Cardiac septum (tissue), 1 donor: ENCODE results near the gene SUCO. TPM values are rescaled to one million over a fixed set of nuclear protein-coding genes. Genes with fewer than 3 reads are reported as not detected.
"Not testable (repeated sequence)": the region's sequence is repeated elsewhere in the genome, so short reads cannot be mapped to it uniquely, and the experiment has no call there.

ENCODE experiments used
- DNase-seq: peaks from one replicate; pipeline ENCODE4 v3.0.0-alpha.2; 2020; ENCODE audit warnings: low spot score
- intact Hi-C: fragments of 100-400 bp; cut with DNase I; formaldehyde crosslinking; loops from one replicate; pipeline ENCODE4 v1.14.0; 2022
- long read RNA-seq: library from polyadenylated mRNA; unstranded; transcript quantifications from one replicate; pipeline ENCODE4 v2.0.0, GENCODE V29; 2021
- total RNA-seq: library from RNA; stranded (reverse); fragmentation: NEBNext Ultra II Directional; extraction: Animal tissue kit (Norgen Biotek cat#: 25700); gene quantifications from one replicate; pipeline ENCODE4 v1.2.1, GENCODE V29; 2021
- donor health status: DM: no; HTN: no; CAD: no.

The SUCO gene, protein sequence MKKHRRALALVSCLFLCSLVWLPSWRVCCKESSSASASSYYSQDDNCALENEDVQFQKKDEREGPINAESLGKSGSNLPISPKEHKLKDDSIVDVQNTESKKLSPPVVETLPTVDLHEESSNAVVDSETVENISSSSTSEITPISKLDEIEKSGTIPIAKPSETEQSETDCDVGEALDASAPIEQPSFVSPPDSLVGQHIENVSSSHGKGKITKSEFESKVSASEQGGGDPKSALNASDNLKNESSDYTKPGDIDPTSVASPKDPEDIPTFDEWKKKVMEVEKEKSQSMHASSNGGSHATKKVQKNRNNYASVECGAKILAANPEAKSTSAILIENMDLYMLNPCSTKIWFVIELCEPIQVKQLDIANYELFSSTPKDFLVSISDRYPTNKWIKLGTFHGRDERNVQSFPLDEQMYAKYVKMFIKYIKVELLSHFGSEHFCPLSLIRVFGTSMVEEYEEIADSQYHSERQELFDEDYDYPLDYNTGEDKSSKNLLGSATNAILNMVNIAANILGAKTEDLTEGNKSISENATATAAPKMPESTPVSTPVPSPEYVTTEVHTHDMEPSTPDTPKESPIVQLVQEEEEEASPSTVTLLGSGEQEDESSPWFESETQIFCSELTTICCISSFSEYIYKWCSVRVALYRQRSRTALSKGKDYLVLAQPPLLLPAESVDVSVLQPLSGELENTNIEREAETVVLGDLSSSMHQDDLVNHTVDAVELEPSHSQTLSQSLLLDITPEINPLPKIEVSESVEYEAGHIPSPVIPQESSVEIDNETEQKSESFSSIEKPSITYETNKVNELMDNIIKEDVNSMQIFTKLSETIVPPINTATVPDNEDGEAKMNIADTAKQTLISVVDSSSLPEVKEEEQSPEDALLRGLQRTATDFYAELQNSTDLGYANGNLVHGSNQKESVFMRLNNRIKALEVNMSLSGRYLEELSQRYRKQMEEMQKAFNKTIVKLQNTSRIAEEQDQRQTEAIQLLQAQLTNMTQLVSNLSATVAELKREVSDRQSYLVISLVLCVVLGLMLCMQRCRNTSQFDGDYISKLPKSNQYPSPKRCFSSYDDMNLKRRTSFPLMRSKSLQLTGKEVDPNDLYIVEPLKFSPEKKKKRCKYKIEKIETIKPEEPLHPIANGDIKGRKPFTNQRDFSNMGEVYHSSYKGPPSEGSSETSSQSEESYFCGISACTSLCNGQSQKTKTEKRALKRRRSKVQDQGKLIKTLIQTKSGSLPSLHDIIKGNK (N-terminal part only)
- total RNA-seq, result 27.4 TPM
- long read RNA-seq, partial matches to known transcripts, result 3 of 13 reads
- long read RNA-seq, other reads (novel, unspliced or antisense), result 6 of 13 reads

DNA sequence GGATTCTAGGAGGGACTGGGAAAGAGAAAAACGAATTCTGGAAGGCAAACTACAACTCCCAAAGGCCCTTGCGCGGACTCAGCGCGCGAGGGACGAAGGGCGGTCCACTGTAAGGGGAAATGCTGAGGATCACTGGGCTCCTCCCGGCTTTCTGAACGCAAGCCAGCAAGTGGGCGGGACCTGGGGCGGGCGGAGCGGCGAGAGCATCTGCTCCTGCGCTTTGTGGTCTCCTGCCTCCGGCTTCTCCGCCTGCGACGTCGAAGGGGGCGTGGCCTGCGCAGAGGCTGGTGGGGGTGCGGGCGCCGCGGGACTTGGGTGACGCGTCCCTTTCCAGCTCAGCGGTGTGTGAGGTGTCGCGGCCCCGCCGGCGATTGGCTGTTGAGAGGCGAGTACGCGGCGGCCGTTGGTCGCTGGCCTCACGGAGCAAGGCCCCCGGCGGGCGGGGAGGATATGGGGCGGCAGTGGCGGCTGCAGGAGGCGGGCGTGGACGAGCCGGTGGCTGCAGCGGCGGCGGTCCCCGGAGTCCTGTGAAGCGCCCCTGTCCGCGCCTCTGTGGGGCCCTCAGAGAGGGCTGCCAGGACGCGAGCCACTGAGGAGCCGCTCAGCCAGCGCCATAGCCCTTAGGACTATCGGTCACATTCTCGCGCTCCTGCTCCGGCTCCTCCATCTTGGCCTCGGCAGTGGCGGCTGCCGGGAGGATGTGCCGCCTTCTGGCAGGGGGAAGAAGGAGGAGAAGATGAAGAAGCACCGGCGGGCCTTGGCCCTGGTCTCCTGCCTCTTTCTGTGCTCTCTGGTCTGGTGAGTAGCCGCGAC, at the start of gene SUCO:
Gene SUCO, plus strand, starts transcription at position 451 of the 813 bp plus-strand sequence. Its CDS starts 286 bp downstream, at position 737.
- intact Hi-C loops, result loop anchor here (2.0 kb wide), 1 partner anchor 88 kb away; the partner anchor contains the start of gene PIGC
- peak; percentile 100 for DNase-seq

DNA sequence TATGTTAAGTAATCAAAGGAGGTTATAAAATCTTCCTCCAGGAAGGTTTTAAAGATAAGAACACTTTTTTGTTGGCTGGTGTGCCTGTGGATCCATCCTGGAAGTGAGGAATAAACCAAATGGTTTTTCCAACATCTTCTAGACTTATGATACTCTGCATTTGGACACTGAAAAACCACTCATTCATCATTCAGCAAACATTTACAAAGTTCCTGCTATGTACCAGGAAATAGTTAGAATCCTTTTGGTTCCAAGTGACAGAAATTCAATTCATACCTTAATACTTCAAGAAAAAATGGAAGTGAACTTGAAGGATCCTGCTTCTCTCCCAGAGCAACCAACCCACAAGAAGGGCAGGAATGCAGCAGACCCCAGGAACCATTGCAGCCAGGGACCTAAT, 49.5 kb upstream of the SUCO start:
- intact Hi-C loops, result no loop called here
- DNase-seq, result no peak

DNA sequence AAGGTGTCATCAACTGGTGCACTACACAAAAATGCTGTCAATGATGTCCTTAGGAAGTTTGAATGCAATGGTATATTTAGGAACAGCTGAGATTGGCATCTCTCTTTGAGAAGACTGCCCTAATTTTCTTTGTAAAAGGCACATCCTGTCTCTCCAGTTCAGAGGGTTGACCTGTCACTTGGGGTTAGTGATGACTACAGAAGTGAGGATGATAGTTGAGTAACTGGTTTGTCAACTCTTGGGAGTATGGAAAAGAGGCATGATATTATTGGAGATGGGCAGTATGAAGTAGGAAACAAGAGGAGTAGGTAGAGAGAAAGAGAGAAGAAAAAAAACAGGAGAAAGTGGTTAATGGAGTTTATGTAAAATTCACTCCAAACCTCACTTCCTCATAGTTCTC, 48.7 kb upstream of the SUCO start:
- DNase-seq, result no peak
- intact Hi-C loops, result no loop called here

DNA sequence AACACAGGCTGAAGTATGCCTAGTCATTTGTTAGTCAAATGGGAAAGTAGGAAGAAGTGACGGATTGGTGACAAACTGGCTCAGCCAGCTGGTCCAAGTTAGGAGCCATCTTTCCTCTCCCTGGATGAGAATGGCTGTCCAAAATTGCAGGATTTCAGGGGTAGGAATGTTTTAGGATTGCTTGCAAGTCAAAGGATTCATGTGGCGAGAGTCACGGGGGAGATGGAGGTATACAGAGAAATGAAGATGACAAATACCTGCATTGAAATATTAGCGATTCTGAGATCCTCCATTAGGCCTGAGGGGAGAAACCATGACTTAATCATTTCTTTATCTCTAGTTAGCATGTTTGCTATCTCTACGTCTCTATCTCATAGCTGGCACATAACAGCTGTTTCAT, 47.3 kb upstream of the SUCO start:
- intact Hi-C loops, result no loop called here
- DNase-seq, result no peak

DNA sequence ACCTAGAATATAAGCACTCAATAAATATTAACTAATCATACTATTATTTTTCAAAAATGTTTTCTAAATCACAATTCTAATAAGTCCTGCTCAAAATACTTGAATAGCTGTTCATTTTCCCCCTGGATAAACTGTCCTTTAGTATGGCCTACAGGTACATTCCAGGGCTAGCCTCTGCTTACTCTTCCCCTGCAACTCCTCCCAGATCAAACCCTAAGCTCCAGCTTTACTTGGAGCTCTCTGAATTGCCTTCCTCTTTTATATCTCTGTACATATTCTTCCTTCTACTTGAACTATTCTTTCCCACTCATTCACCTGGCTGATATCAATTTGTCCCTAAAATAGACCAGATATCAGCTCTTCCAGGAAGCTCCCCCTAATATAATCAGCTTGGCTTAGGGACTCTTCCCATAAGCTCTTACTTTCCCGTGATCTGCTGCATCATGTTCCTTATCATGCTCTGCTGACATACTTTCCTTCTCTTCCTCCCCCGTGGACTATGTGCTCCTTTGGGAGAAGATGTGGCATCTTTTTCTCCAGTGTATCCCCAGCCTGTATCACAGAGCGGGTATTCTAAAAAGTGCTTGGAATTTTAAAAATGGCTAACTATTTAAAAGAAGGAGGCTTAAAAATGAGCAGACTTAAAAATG, 46.0 kb upstream of the SUCO start:
- intact Hi-C loops, result no loop called here
- DNase-seq, result no peak

DNA sequence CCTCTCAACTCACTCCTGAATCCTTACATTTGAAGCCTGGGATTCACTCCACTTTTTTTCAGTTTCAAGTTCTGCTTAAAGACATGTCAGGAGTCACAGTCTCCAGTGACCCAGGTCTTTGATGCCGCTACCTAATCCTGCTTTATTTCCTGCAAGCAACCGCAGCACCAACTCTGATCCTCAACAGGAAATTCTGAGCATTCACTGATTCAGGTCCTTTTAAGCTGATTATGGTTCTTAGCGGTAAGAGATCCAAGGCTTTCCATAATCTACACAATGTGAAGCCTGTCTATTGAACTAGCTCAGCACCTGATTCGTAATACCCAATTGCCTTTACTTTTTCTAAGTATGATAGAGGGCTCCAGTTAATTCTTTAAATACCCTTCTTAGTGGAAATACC, 45.4 kb upstream of the SUCO start:
- intact Hi-C loops, result no loop called here

DNA sequence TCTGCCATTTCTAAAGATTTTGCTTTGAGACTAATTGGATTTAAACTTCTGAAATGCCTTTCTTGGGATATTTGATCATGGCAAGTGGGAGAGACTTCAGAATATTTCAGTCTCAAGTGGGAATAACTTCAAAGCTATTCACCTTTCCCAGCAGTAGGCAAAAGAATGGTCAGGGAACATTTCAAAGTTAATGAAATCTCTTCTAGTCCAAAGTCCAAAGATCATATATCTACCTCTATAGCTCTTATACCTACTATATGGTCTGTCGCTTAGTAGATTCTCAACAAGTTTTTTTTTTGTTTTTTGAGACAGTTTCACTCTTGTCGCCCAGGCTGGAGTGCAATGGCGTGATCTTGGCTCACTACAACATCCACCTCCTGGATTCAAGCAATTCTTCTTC, 44.6 kb upstream of the SUCO start:
- intact Hi-C loops, result no loop called here
- DNase-seq, result no peak

More for the DNA sequence above, 45.4 kb upstream of the SUCO start:
- no peak for DNase-seq

DNA sequence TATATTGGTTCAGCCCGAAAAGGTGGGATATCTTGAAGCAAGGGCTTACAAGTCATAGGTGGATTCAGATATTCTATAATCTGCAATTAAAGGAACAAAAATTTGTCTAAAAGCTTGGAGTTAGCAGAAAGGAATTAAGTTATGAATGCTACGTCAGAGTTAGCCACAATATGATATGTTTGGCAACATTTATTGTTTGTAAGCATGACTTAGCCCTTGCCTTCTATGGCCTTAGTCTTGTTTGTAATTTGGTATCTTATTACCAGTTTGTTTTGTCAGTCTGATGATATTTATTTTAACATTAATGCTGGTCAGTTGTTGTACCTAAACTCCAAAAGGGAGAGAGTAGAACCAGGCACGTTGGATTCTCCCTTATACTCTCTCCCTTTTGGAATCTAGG, 43.1 kb upstream of the SUCO start:
- no peak for DNase-seq
- intact Hi-C loops, result no loop called here

DNA sequence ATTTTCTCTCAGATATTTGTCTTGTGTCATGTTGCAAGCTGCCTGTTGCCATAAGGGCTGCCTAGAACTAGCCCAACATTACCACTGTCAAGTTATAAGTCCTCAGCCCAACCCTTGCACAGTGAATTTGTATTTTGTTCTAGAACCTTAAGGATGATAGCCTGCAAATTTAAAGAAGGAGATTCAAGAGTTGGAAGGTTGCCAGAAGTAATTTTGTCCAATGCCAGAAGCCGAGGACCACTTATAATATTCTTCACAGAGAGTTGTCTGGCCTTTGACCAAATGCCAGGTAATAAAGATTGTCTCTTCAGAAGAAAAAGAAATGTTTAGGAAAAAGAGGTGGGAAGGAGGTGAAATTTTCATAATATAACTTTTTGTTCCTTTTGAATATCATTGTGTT, 40.5 kb upstream of the SUCO start:
- intact Hi-C loops, result no loop called here
- DNase-seq, result no peak

DNA sequence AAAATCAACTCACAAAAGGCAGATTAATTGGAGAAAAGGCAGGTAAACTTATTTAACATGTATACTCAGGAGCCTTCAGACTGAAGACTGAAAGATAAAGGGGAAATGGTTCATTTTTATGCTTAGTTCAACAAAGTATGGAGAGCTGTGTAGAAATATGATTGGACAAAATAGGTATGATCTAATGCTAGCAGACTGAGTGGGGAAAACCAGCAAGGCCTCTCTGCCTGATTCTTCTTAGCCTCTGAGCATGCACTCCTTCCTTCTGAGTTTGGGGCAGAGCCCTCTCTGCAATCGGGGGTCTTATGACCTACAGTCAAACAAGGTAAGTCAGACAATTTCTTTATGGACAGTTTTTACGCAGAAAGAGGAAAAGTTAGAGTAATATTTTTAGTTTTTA, 38.8 kb upstream of the SUCO start:
- intact Hi-C loops, result no loop called here
- DNase-seq, result no peak

DNA sequence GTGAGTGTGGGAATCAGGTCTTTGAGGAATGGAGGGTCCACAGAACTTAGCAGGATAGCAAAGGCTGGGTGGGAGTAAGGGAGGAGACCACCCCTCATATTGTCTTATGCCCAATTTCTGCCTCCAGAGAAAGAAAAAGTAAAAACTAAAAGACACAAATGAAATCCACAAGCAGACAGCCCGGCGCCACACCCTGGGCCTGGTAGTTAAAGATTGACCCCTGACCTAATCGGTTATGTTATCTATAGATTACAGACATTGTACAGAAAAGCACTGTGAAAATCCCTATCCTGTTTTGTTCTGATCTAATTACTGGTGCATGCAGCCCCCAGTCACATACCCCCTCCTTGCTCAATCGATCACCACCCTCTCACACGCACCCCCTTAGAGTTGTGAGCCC, 36.8 kb upstream of the SUCO start:
- DNase-seq, intact Hi-C loops: not testable (repeated sequence)

DNA sequence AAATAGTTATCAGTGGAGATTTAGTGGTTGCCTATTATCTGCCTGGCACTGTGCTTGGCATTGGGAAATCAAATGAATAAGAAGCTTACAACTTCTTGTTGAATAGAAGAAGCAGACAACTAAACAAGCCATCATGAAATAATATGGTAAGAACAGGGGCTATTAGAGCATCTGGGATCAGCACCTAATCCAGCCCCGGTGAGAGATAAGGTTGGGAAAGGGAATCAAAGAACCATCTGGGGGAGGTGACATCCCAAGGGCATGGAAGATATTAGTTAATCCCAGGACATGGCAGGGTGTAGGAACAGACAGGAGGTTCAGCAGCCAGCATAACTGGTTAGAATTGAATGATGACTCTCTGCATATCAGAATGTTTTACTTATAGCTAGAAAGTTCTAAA, 36.3 kb upstream of the SUCO start:
- intact Hi-C loops, result no loop called here

DNA sequence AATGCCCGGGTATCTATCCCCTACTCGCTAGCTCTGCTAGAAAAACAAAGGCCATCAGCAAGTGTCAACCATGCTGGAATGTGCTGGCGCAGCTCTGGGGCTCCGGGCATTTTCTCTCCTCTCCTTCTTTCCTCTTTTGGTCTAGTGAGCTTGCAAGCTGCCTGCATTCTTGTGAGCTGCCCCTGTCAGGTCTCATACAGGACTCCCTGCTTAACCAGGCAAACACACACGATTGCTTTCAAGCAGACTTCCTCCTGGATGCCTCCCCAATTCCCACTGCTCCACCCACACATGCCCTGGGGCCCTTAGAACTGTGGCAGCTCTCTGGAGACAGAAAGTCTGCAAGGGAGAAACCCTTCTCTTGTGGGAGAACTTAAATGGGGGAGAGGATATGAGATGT, 35.7 kb upstream of the SUCO start:
- intact Hi-C loops, result no loop called here
- no peak for DNase-seq

More for the DNA sequence above, 36.3 kb upstream of the SUCO start:
- no peak for DNase-seq

DNA sequence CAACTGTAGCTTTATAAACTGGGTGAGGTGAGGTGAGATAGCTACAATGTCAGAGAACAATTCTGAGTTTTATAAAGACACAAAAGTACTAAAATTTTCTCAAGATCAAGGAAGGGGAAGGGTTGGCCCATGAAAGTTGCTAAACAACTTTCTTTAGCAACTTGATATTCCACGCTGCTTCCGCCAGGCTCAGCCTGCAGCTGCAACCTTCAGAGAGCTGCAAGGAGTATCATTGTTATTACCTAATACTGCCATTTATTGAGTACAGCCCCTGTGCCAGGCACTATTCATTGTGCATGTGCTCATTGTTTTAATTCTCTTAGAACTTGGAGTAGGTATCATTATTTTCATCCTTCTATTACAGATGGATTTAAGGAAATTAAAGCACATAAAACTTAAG, 34.1 kb upstream of the SUCO start:
- intact Hi-C loops, result no loop called here

DNA sequence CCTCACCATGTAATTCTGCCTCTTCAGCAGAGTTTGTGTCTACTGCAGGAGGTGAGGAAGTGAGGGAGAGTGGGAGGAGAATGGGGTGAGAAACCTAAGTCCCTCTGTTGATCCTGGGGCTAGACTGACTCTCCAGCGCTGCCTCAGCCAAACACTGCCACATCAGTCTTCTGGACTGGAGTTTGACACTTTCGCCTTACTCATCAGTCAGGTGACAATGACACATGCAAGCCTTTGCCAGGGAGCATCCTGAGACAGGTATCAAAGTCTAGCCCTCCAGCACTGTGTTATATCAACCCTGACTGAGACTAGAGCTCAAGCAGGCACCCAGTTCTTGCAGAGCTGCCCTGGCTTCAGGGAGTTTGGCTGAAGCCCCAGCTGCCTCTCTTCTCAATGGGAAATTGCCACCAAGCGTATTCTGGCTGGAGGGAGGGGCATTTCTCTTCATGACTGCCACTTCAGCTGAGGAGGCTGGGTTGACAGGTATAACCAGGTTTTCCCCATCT, 33.3 kb upstream of the SUCO start:
- intact Hi-C loops, result no loop called here
- no peak for DNase-seq

More for the DNA sequence above, 34.1 kb upstream of the SUCO start:
- no peak for DNase-seq

DNA sequence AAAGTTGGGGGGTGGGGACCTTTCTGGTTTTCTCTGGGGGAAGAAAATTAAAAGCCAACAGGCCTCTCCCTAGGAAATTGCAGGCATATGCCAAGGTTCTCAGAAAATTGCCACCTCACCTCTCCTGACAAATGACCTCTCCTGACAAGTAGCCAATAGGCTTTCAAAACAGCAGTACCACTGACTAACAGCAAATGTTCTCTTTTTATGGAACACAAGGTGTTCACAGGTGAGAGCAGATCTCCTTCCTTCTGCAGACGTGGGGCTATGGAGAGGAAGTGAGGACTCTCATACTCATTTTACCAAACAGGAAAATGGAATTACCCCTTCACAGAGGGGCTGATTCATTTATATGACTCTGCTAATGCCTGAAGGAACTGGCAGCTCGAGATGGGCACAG, 32.7 kb upstream of the SUCO start:
- DNase-seq, result no peak
- intact Hi-C loops, result no loop called here

DNA sequence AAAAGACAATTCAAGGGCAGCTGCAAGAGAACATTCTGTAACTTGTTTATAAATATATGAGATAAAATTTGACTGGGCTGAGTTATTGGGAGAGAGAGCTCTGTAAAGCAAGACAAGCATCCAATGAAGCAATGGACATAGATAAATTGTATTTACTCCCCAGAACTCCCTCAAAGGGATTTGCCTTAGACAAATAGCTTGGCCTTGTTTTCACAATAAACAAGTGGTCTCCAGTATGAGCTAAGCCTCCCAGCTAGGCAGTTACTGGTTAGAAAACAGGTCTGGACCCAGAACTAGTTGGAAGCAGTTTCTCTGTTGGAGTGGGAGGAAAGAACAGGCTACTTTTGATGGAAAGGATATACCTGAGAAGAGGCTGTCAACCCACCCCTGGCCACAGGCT, 25.2 kb upstream of the SUCO start:
- intact Hi-C loops, result no loop called here
- DNase-seq, result no peak

DNA sequence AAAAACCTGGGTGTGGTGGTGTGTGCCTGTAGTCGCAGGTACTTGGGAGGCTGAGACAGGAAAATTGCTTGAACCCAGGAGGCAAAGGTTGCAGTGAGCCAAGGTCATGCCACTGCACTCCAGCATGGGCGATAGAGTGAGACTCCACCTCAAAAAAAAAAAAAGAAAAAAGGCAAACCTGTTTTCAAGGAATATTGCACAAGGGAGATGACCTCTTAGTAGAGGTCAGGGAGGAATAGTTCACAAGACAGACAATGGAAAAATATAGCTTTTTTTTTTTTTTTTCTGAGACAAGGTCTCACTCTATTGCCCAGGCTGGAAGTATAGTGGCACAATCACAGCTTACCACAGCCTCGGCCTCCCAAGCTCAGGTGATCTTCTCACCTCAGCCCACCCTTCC, 22.5 kb upstream of the SUCO start:
- no peak for DNase-seq
- intact Hi-C loops, result no loop called here
